ENCODE measurements around the gene ACTN4. TPM values are rescaled to one million over a fixed set of nuclear protein-coding genes. Genes with fewer than 3 reads are reported as not detected.

The ACTN4 gene
- total RNA-seq, 2 experiments from 2014 or later, result 267 to 270 TPM

GRCh38 chr19:38684078-38684861 is 36.8 kb downstream of the ACTN4 start:
- H3K27me3 Mint-ChIP-seq, result no peaks in the 10 kb centered on the region
- intact Hi-C loops (cut with micrococcal nuclease), result loop anchor here (5.0 to 10.0 kb wide), 2 partner anchors 49 to 257 kb away; partner anchors contain the start of gene RASGRP4
- H3K36me3 Mint-ChIP-seq, result peaks cover 1% of the 10 kb centered on the region
- CTCF ChIA-PET, result interaction anchor here (1.0 kb wide), 2 partner anchors 15 to 50 kb away, joined by 4 to 5 read pairs; no protein-coding TSS in a partner anchor
- peaks cover 78% of the 10 kb centered on the region for H3K4me1 Mint-ChIP-seq (ENCODE audit: low read depth)
- POLR2A ChIA-PET, result no interaction called here
- peaks cover 4% of the 10 kb centered on the region for H3K9me3 Mint-ChIP-seq
- DNase-seq, result peak; percentile 77
- peak overlapping the region; percentile 81 for H3K27ac Mint-ChIP-seq
- no peak overlapping the region for H3K4me3 Mint-ChIP-seq

DNA sequence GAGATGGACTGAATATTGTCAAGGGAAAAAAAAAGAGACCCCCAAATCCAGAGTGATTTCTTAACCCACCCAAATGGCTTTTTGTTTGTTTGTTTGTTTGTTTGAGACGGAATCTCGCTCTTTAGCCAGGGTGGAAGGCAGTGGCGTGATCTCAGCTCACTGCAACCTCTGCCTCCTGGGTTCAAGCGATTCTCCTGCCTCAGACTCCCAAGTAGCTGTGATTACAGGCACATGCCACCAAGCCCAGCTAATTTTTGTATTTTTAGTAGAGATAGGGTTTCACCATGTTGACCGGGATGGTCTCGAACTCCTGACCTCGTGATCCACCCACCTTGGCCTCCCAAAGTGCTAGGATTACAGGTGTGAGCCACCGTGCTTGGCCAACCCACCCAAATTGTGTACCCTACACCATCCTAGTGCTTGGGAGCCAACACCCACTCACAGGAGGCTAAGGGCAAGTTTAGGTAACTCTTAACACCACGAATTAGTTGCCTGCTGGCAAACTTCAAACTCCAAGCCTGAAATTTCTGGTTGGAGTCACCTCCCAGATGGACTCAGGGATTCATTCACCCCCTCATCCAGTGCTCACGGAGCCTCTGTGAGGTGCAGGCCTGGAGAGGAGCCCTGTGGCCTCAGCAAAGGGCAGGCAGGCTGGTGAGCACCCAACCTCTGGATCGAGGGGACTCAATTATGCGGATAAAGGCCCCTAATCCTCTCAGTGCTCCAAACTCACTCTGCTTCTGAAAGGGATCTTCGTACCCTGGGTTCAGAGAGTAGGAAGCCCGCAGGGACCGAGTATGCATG is 37.6 kb downstream of the ACTN4 start:
- H3K27ac Mint-ChIP-seq, result peak overlapping the region; percentile 81
- H3K9me3 Mint-ChIP-seq, result peaks cover 4% of the 10 kb centered on the region
- H3K27me3 Mint-ChIP-seq, result no peaks in the 10 kb centered on the region
- intact Hi-C loops (cut with micrococcal nuclease), result loop anchor here (5.0 to 10.0 kb wide), 2 partner anchors 50 to 258 kb away; partner anchors contain the start of gene RASGRP4
- H3K4me3 Mint-ChIP-seq, result no peak overlapping the region
- H3K36me3 Mint-ChIP-seq, result peaks cover 1% of the 10 kb centered on the region
- DNase-seq, result no peak
- ChIA-PET POLR2A (no interaction called here), CTCF (interaction anchor here (1.0 to 1.7 kb wide), 3 partner anchors 16 to 51 kb away, joined by 5 to 10 read pairs (median 5); no protein-coding TSS in a partner anchor)
- peaks cover 75% of the 10 kb centered on the region for H3K4me1 Mint-ChIP-seq (ENCODE audit: low read depth)

GRCh38 chr19:38685666-38686529 is 38.4 kb downstream of the ACTN4 start:
- Mint-ChIP-seq H3K27ac (peak overlapping the region; percentile 88), H3K27me3 (no peaks in the 10 kb centered on the region), H3K9me3 (peaks cover 4% of the 10 kb centered on the region), H3K36me3 (peaks cover 1% of the 10 kb centered on the region), H3K4me3 (peak overlapping the region; percentile 41), H3K4me1 (ENCODE audit: low read depth) (peaks cover 71% of the 10 kb centered on the region)
- POLR2A ChIA-PET, result interaction anchor here (0.6 to 0.9 kb wide), 3 partner anchors 29 to 62 kb away, joined by 3 to 6 read pairs (median 4); partner anchors contain the start of gene ACTN4
- DNase-seq, result peak; percentile 34
- CTCF ChIA-PET, result interaction anchor here (0.8 to 1.7 kb wide), 9 partner anchors 17 to 283 kb away, joined by 3 to 10 read pairs (median 5); partner anchors contain the start of genes FAM98C, MRPS12 and SARS2
- intact Hi-C loops (cut with micrococcal nuclease), result loop anchor here (1.0 to 10.0 kb wide), 2 partner anchors 31 to 51 kb away; no protein-coding TSS in a partner anchor

- intact Hi-C loops (cut with micrococcal nuclease), result loop anchor here (1.0 to 10.0 kb wide), 2 partner anchors 31 to 52 kb away; no protein-coding TSS in a partner anchor
- CTCF ChIA-PET, result interaction anchor here (0.8 to 1.7 kb wide), 7 partner anchors 27 to 284 kb away, joined by 4 to 10 read pairs (median 5); partner anchors contain the start of genes FAM98C, MRPS12 and SARS2
- peaks cover 4% of the 10 kb centered on the region for H3K9me3 Mint-ChIP-seq
- no peaks in the 10 kb centered on the region for H3K27me3 Mint-ChIP-seq
- POLR2A ChIA-PET, result interaction anchor here (0.6 to 0.9 kb wide), 3 partner anchors 30 to 62 kb away, joined by 3 to 6 read pairs (median 4); partner anchors contain the start of gene ACTN4
- peaks cover 65% of the 10 kb centered on the region for H3K4me1 Mint-ChIP-seq (ENCODE audit: low read depth)
- peak overlapping the region; percentile 88 for H3K27ac Mint-ChIP-seq
- DNase-seq, result peak; percentile 69
- H3K4me3 Mint-ChIP-seq, result peak overlapping the region; percentile 41
- H3K36me3 Mint-ChIP-seq, result peaks cover 1% of the 10 kb centered on the region
Measured at GRCh38 chr19:38686530-38686888, 39.1 kb downstream of the ACTN4 start.

- intact Hi-C loops (cut with micrococcal nuclease), result loop anchor here (10.0 kb wide), 1 partner anchor 53 kb away; no protein-coding TSS in a partner anchor
- H3K4me1 Mint-ChIP-seq (ENCODE audit: low read depth), result peaks cover 67% of the 10 kb centered on the region
- no peak overlapping the region for H3K27ac Mint-ChIP-seq
Measured at GRCh38 chr19:38687837-38688378, 40.5 kb downstream of the ACTN4 start.

GRCh38 chr19:38690146-38690545 is 42.7 kb downstream of the ACTN4 start:
- no peak overlapping the region for H3K4me3 Mint-ChIP-seq
- ChIA-PET POLR2A (interaction anchor here (0.5 kb wide), 2 partner anchors 37 to 167 kb away, joined by 4 read pairs; no protein-coding TSS in a partner anchor), CTCF (interaction anchor here (0.7 to 1.3 kb wide), 4 partner anchors 53 to 240 kb away, joined by 3 to 4 read pairs (median 3); partner anchors contain the start of genes EIF3K, MRPS12 and SARS2)
- DNase-seq, result no peak
- intact Hi-C loops (cut with micrococcal nuclease), result no loop called here
- H3K27ac Mint-ChIP-seq, result no peak overlapping the region
- no peaks in the 10 kb centered on the region for H3K9me3 Mint-ChIP-seq
- H3K4me1 Mint-ChIP-seq (ENCODE audit: low read depth), result peaks cover 66% of the 10 kb centered on the region
- no peaks in the 10 kb centered on the region for H3K27me3 Mint-ChIP-seq
- H3K36me3 Mint-ChIP-seq, result peaks cover 1% of the 10 kb centered on the region

More at GRCh38 chr19:38687837-38688378, 40.5 kb downstream of the ACTN4 start:
- Mint-ChIP-seq H3K27me3 (no peaks in the 10 kb centered on the region), H3K36me3 (peaks cover 1% of the 10 kb centered on the region), H3K4me3 (no peak overlapping the region), H3K9me3 (peaks cover under 1% of the 10 kb centered on the region)
- no peak for DNase-seq
- ChIA-PET POLR2A (no interaction called here), CTCF (no interaction called here)

GRCh38 chr19:38690832-38691231 is 43.4 kb downstream of the ACTN4 start:
- H3K9me3 Mint-ChIP-seq, result no peaks in the 10 kb centered on the region
- H3K4me1 Mint-ChIP-seq (ENCODE audit: low read depth), result peaks cover 66% of the 10 kb centered on the region
- H3K27ac Mint-ChIP-seq, result no peak overlapping the region

GRCh38 chr19:38691938-38692457 is 44.5 kb downstream of the ACTN4 start:
- ChIA-PET POLR2A (no interaction called here), CTCF (no interaction called here)
- peaks cover 65% of the 10 kb centered on the region for H3K4me1 Mint-ChIP-seq (ENCODE audit: low read depth)

More at GRCh38 chr19:38690832-38691231, 43.4 kb downstream of the ACTN4 start:
- Mint-ChIP-seq H3K27me3 (no peaks in the 10 kb centered on the region), H3K4me3 (no peak overlapping the region), H3K36me3 (peaks cover 1% of the 10 kb centered on the region)
- intact Hi-C loops (cut with micrococcal nuclease), result no loop called here
- CTCF ChIA-PET, result interaction anchor here (1.3 kb wide), 2 partner anchors 54 to 239 kb away, joined by 3 to 4 read pairs; partner anchors contain the start of genes MRPS12 and SARS2
- POLR2A ChIA-PET, result no interaction called here
- no peak for DNase-seq

GRCh38 chr19:38692458-38693379 is 45.3 kb downstream of the ACTN4 start:
- Mint-ChIP-seq H3K27ac (peak overlapping the region; percentile 56), H3K9me3 (no peaks in the 10 kb centered on the region), H3K4me1 (ENCODE audit: low read depth) (peaks cover 64% of the 10 kb centered on the region), H3K4me3 (no peak overlapping the region), H3K36me3 (peaks cover 1% of the 10 kb centered on the region), H3K27me3 (no peaks in the 10 kb centered on the region)
- DNase-seq, result no peak
- intact Hi-C loops (cut with micrococcal nuclease), result no loop called here
- ChIA-PET POLR2A (no interaction called here), CTCF (interaction anchor here (1.2 to 1.5 kb wide), 2 partner anchors 57 to 58 kb away, joined by 3 read pairs; no protein-coding TSS in a partner anchor)

More at GRCh38 chr19:38691938-38692457, 44.5 kb downstream of the ACTN4 start:
- Mint-ChIP-seq H3K9me3 (no peaks in the 10 kb centered on the region), H3K27me3 (no peaks in the 10 kb centered on the region), H3K27ac (no peak overlapping the region), H3K36me3 (peaks cover 1% of the 10 kb centered on the region), H3K4me3 (no peak overlapping the region)
- DNase-seq, result no peak
- intact Hi-C loops (cut with micrococcal nuclease), result no loop called here

Data from activated CD4-positive, alpha-beta memory T cell treated with anti-CD3 and anti-CD28 coated beads for 36 hours (primary cell).